Smooth muscle cell (in vitro differentiated cells): Measurements from ENCODE around the gene POFUT2. TPM values are rescaled to one million over a fixed set of nuclear protein-coding genes. Genes with fewer than 3 reads are reported as not detected.
A peak's percentile ranks its signal among the peaks of the same experiment; 100 is the strongest.

Source experiments
- DNase-seq: peaks from one replicate; lab custom pipeline; 2025; ENCODE audit not compliant: unreplicated experiment; lab: John Stamatoyannopoulos, UW
- H2AFZ ChIP-seq: fragments of 200-600 bp; sonication (generic); 2 replicates; pipeline ENCODE4 v1.6.0; 2016; ENCODE audit warnings: antibody characterized with exemption, low read depth, mild to moderate bottlenecking
- H3F3A ChIP-seq: fragments of 200-600 bp; sonication (generic); 2 replicates; pipeline ENCODE4 v1.6.0; 2017; ENCODE audit warnings: antibody characterized with exemption, low read depth
- H3K27ac ChIP-seq: fragments of 200-600 bp; sonication (generic); 2 replicates; pipeline ENCODE4 v1.5.1; 2016; ENCODE audit warnings: low read depth, mild to moderate bottlenecking
- H3K27me3 ChIP-seq: fragments of 200-600 bp; sonication (generic); 2 replicates; pipeline ENCODE4 v1.6.1; 2016; ENCODE audit warnings: low read depth, mild to moderate bottlenecking
- H3K36me3 ChIP-seq: fragments of 200-600 bp; sonication (generic); 2 replicates; pipeline ENCODE4 v1.5.1; 2016; ENCODE audit warnings: low read depth
- H3K4me1 ChIP-seq: fragments of 200-600 bp; sonication (generic); 2 replicates; pipeline ENCODE4 v1.5.1; 2016; ENCODE audit warnings: low read depth
- H3K4me2 ChIP-seq: fragments of 200-600 bp; sonication (generic); 2 replicates; pipeline ENCODE4 v1.6.0; 2016; ENCODE audit warnings: mild to moderate bottlenecking
- H3K4me3 ChIP-seq: fragments of 200-600 bp; sonication (generic); 2 replicates; pipeline ENCODE4 v1.5.1; 2016; ENCODE audit warnings: mild to moderate bottlenecking
- H3K79me2 ChIP-seq: fragments of 200-600 bp; sonication (generic); 2 replicates; pipeline ENCODE4 v1.6.0; 2016; ENCODE audit warnings: low read depth, mild to moderate bottlenecking
- H3K9ac ChIP-seq: fragments of 200-600 bp; sonication (generic); 2 replicates; pipeline ENCODE4 v1.6.0; 2016; ENCODE audit warnings: low read depth
- H3K9me3 ChIP-seq: fragments of 200-600 bp; sonication (generic); replicated peaks from 2 replicates; pipeline ENCODE4 v1.5.1; 2016; ENCODE audit warnings: low read depth
- H4K20me1 ChIP-seq: fragments of 200-600 bp; sonication (generic); 2 replicates; pipeline ENCODE4 v1.6.0; 2016; ENCODE audit warnings: low read depth
- CTCF ChIP-seq: fragments of 200-600 bp; sonication (generic); IDR thresholded peaks from 2 replicates; pipeline ENCODE4 v1.5.1; 2017; ENCODE audit warnings: borderline replicate concordance, mild to moderate bottlenecking, antibody characterized with exemption; ENCODE audit not compliant: insufficient read depth, poor library complexity, severe bottlenecking
- WGBS: methylation state at CpG from one replicate; pipeline ENCODE4 v1.1.7; 2016; ENCODE audit warnings: low lambda C conversion rate; 5-methylcytosine and 5-hydroxymethylcytosine counted together
- polyA plus RNA-seq: library from polyadenylated mRNA; unstranded; fragments of >200 nt; fragmentation: Nextera tagmentation; extraction: Ambion mirVana; gene quantifications from 2 replicates; pipeline ENCODE4 v1.2.1, GENCODE V29; 2016
- total RNA-seq: library from RNA; depleted of rRNA; stranded (reverse); fragments of >200 nt; gene quantifications from 2 replicates; pipeline ENCODE4 v1.2.3, GENCODE V29; 2014

The POFUT2 gene
- total and polyA plus RNA-seq, 2 experiments from 2014 or later, result 32.1 to 70.0 TPM

- DNase-seq, result peak; percentile 76
- H4K20me1 ChIP-seq, result peaks cover under 1% of the 10 kb centered on the region
- H3F3A ChIP-seq, result peaks cover 38% of the 10 kb centered on the region
- peaks cover 21% of the 10 kb centered on the region for H3K79me2 ChIP-seq
- peaks cover 27% of the 10 kb centered on the region for H3K4me1 ChIP-seq
- peak overlapping the region; percentile 90 for H3K9ac ChIP-seq
- no peaks in the 10 kb centered on the region for H3K9me3 ChIP-seq
- no peak for TF ChIP-seq CTCF
- 8% methylated on average over 40 of the region's 40 CpGs for WGBS
- H3K27ac ChIP-seq, result peak overlapping the region; percentile 98
- H3K36me3 ChIP-seq, result no peaks in the 10 kb centered on the region
- no peak overlapping the region for H3K4me3 ChIP-seq
- no peaks in the 10 kb centered on the region for H3K27me3 ChIP-seq
- H3K4me2 ChIP-seq, result peak overlapping the region; percentile 75
- H2AFZ ChIP-seq, result no peak overlapping the region
Measured at GRCh38 chr21:45294509-45295291, 7.0 kb upstream of the POFUT2 start.

- no peak for TF ChIP-seq CTCF
- H4K20me1 ChIP-seq, result peaks cover 5% of the 10 kb centered on the region
- peaks cover 28% of the 10 kb centered on the region for H3K79me2 ChIP-seq
- no peak overlapping the region for H3K4me3 ChIP-seq
- H3K27me3 ChIP-seq, result no peaks in the 10 kb centered on the region
- 50% methylated on average over 23 of the region's 23 CpGs for WGBS
- H3K4me1 ChIP-seq, result peaks cover 28% of the 10 kb centered on the region
- H3K9me3 ChIP-seq, result no peaks in the 10 kb centered on the region
- H3F3A ChIP-seq, result peaks cover 46% of the 10 kb centered on the region
- H3K27ac ChIP-seq, result peak overlapping the region; percentile 98
- no peak overlapping the region for H2AFZ ChIP-seq
- H3K9ac ChIP-seq, result peak overlapping the region; percentile 72
- H3K36me3 ChIP-seq, result no peaks in the 10 kb centered on the region
- peak overlapping the region; percentile 75 for H3K4me2 ChIP-seq
- DNase-seq, result no peak
Measured at GRCh38 chr21:45293726-45294401, 6.2 kb upstream of the POFUT2 start.

- H3K9me3 ChIP-seq, result no peaks in the 10 kb centered on the region
- no peak overlapping the region for H3K4me3 ChIP-seq
- peak overlapping the region; percentile 98 for H3K27ac ChIP-seq
- no peak overlapping the region for H2AFZ ChIP-seq
- no peaks in the 10 kb centered on the region for H3K27me3 ChIP-seq
- H3K4me1 ChIP-seq, result peaks cover 33% of the 10 kb centered on the region
- no peaks in the 10 kb centered on the region for H3K36me3 ChIP-seq
- no peak for TF ChIP-seq CTCF
- peak overlapping the region; percentile 75 for H3K4me2 ChIP-seq
- H3K79me2 ChIP-seq, result peaks cover 30% of the 10 kb centered on the region
- WGBS, result 54% methylated on average over 19 of the region's 19 CpGs
- H3F3A ChIP-seq, result peaks cover 47% of the 10 kb centered on the region
- peaks cover 5% of the 10 kb centered on the region for H4K20me1 ChIP-seq
- DNase-seq, result no peak
- peak overlapping the region; percentile 72 for H3K9ac ChIP-seq
Measured at GRCh38 chr21:45293220-45293725, 5.6 kb upstream of the POFUT2 start.
